CD4-positive, alpha-beta T cell (primary cell): ENCODE measurements around the gene PIK3R2. TPM values are rescaled to one million over a fixed set of nuclear protein-coding genes. Genes with fewer than 3 reads are reported as not detected.
A peak's percentile ranks its signal among the peaks of the same experiment; 100 is the strongest.

ENCODE experiments used
- ATAC-seq: fragments of 200-7000 bp; cut with Tn5 transposase; one replicate; pipeline ENCODE4 v1.10.0; 2022; ENCODE audit warnings: mild to moderate bottlenecking; ENCODE audit not compliant: poor library complexity
- CTCF ChIA-PET: fragments of 350-600 bp; sonication (Branson Sonifier 250); formaldehyde crosslinking; loops from one replicate; lab custom pipeline; 2021; ENCODE audit warnings: antibody characterized with exemption, inconsistent platforms; lab: Charles Lee
- POLR2A ChIA-PET: fragments of 350-600 bp; sonication (Branson Sonifier 250); formaldehyde crosslinking; loops from one replicate; lab custom pipeline; 2021; ENCODE audit warnings: antibody characterized with exemption, inconsistent platforms; lab: Charles Lee
- DNase-seq, 14 experiments: peaks; one replicate each; pipeline ENCODE4 v3.0.0-alpha.2; 2013 to 2020; ENCODE audit warnings: mixed read lengths in 2 of 14
- H3K27ac ChIP-seq, 2 donors: one replicate each; pipeline versions ENCODE4 v1.5.1 to v1.7.0; 2013; ENCODE audit warnings: low read length in 2 of 2, low read depth in 1 of 2, mild to moderate bottlenecking in 1 of 2
- H3K27me3 ChIP-seq, 2 experiments: 1 replicate in 1 of 2; 2 replicates in 1 of 2; pipeline versions ENCODE4 v1.6.1 to v1.7.0; 2013; ENCODE audit warnings: low read length in 2 of 2, control low read depth in 1 of 2, mild to moderate bottlenecking in 1 of 2, moderate library complexity in 1 of 2; ENCODE audit not compliant: insufficient read depth in 2 of 2, control insufficient read depth in 1 of 2
- H3K36me3 ChIP-seq: one replicate; pipeline ENCODE4 v1.6.1; 2013; ENCODE audit warnings: low read length, control low read depth; ENCODE audit not compliant: insufficient read depth
- H3K4me1 ChIP-seq: one replicate; pipeline ENCODE4 v1.6.1; 2013; ENCODE audit warnings: low read length, control low read depth; ENCODE audit not compliant: insufficient read depth
- H3K4me3 ChIP-seq: one replicate; pipeline ENCODE4 v1.5.1; 2013; ENCODE audit warnings: mild to moderate bottlenecking, low read length, moderate library complexity
- H3K9me3 ChIP-seq, 2 experiments: 1 replicate in 1 of 2; 2 replicates in 1 of 2; pipeline versions ENCODE4 v1.6.1 to v1.7.0; 2013; ENCODE audit warnings: low read length in 2 of 2, mild to moderate bottlenecking in 2 of 2, control low read depth in 1 of 2, moderate library complexity in 1 of 2; ENCODE audit not compliant: control insufficient read depth in 1 of 2, insufficient read depth in 1 of 2
- H3K27ac Mint-ChIP-seq: one replicate; pipeline ENCODE4 v1.8.0; 2020; ENCODE audit warnings: mixed read lengths
- H3K27me3 Mint-ChIP-seq: one replicate; pipeline ENCODE4 v1.8.0; 2021; ENCODE audit warnings: mixed read lengths
- H3K36me3 Mint-ChIP-seq: one replicate; pipeline ENCODE4 v1.8.0; 2021; ENCODE audit warnings: low read depth, mixed read lengths
- H3K4me1 Mint-ChIP-seq: one replicate; pipeline ENCODE4 v1.8.0; 2021; ENCODE audit warnings: low read depth, mixed read lengths
- H3K4me3 Mint-ChIP-seq: one replicate; pipeline ENCODE4 v1.8.0; 2020; ENCODE audit warnings: mild to moderate bottlenecking, mixed read lengths
- H3K9me3 Mint-ChIP-seq: one replicate; pipeline ENCODE4 v1.8.0; 2020; ENCODE audit warnings: mixed read lengths
- CTCF ChIP-seq: fragments of 200-600 bp; IDR thresholded peaks from one replicate; pipeline ENCODE4 v1.8.0; 2022; ENCODE audit warnings: antibody characterized with exemption, mild to moderate bottlenecking
- intact Hi-C, 2 experiments: fragments of 100-400 bp; cut with DNase I in 1 of 2; cut with micrococcal nuclease in 1 of 2; formaldehyde crosslinking; loops; one replicate each; pipeline versions ENCODE4 v1.15.1 to v1.9.0; 2023 to 2025; cut with DNase I, micrococcal nuclease
- total RNA-seq, 174 experiments: library from RNA in 2 of 174; stranded (reverse) in 2 of 174; gene quantifications; one replicate each; pipeline ENCODE4 v1.2.3 and lab custom pipeline; 2021 to 2026

The PIK3R2 gene
- total RNA-seq, 2 experiments from 2014 or later: 4.6 to 5.6 TPM

- ChIA-PET CTCF (no interaction called here), POLR2A (no interaction called here)
- no peaks in the 10 kb centered on the region for H3K9me3 Mint-ChIP-seq
- Histone ChIP-seq H3K4me1 (peaks cover 28% of the 10 kb centered on the region), H3K27ac (no peak overlapping the region), H3K9me3 (no peaks in the 10 kb centered on the region), H3K4me3 (no peak overlapping the region), H3K36me3 (peaks cover 36% of the 10 kb centered on the region), H3K27me3 (no peaks in the 10 kb centered on the region)
- no peaks in the 10 kb centered on the region for H3K27me3 Mint-ChIP-seq
- intact Hi-C loops: no loop called here
- ATAC-seq (no peak), DNase-seq (peak in 1 of 14 experiments; percentile 16)
- peaks cover 52% of the 10 kb centered on the region for H3K36me3 Mint-ChIP-seq
- peak overlapping the region; percentile 45 for H3K4me3 Mint-ChIP-seq
- TF ChIP-seq CTCF: no peak
- no peak overlapping the region for H3K27ac Mint-ChIP-seq
- peaks cover 33% of the 10 kb centered on the region for H3K4me1 Mint-ChIP-seq
Observed at GRCh38 chr19:18197941-18198340, 45.0 kb downstream of the PIK3R2 start.

DNA sequence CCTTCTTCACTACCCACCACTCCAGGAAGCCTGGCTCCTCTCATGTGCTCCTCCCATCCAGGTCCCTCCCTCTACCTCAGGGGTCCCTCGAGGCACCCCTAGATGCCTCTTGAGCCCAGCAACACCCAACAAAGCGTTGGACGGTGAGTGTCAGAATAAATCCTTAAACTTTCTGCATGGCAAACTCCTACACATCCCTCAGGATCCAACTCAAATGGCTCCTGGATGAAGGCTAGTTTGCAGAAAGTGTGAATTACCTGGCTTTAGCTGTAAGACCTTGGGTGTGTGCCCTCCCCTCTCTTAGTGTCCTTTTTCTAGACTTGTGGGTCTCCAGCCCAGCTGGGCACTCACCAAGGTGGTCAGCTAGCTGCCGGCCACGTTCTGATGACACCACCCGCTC, 45.4 kb downstream of the PIK3R2 start:
- ATAC-seq: no peak
- Histone ChIP-seq H3K4me1 (peaks cover 29% of the 10 kb centered on the region), H3K27me3 (no peaks in the 10 kb centered on the region), H3K4me3 (no peak overlapping the region), H3K9me3 (no peaks in the 10 kb centered on the region), H3K36me3 (peaks cover 36% of the 10 kb centered on the region), H3K27ac (no peak overlapping the region)
- H3K4me1 Mint-ChIP-seq: peaks cover 34% of the 10 kb centered on the region
- DNase-seq: no peak
- no peak for TF ChIP-seq CTCF
- intact Hi-C loops: no loop called here
- peak overlapping the region; percentile 45 for H3K4me3 Mint-ChIP-seq
- peaks cover 54% of the 10 kb centered on the region for H3K36me3 Mint-ChIP-seq
- H3K9me3 Mint-ChIP-seq: no peaks in the 10 kb centered on the region
- ChIA-PET CTCF (no interaction called here), POLR2A (no interaction called here)
- no peak overlapping the region for H3K27ac Mint-ChIP-seq
- no peaks in the 10 kb centered on the region for H3K27me3 Mint-ChIP-seq

DNA sequence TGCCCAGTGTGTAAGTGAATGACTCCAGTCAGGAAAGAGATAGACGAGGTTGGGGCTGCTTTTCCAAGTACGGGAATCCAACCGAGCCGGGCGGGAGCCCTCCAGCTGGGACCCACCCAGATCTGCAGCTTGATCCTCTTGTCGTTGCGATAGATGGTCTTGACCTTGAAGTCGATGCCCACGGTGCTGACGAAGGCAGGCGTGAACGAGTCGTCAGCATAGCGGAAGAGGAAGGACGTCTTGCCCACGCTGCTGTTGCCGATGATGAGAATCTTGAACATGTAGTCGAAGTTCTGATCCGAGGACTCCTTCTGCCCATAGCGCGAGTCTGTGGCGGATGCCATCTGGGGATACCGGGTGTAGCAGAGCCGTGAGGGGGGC, 49.4 kb downstream of the PIK3R2 start:
- Histone ChIP-seq H3K4me3 (no peak overlapping the region), H3K36me3 (peaks cover 20% of the 10 kb centered on the region), H3K27ac (no peak overlapping the region), H3K27me3 (no peaks in the 10 kb centered on the region), H3K4me1 (peaks cover 29% of the 10 kb centered on the region), H3K9me3 (no peaks in the 10 kb centered on the region)
- ChIA-PET POLR2A (interaction anchor here (0.9 kb wide), 1 partner anchor 79 kb away, joined by 3 read pairs; the partner anchor contains the start of gene JUND), CTCF (interaction anchor here (1.0 to 3.8 kb wide), 2 partner anchors 10 to 28 kb away, joined by 4 to 21 read pairs; partner anchors contain the start of gene MPV17L2)
- TF ChIP-seq CTCF: no peak
- Mint-ChIP-seq H3K27ac (peak overlapping the region; percentile 49), H3K9me3 (no peaks in the 10 kb centered on the region), H3K4me1 (peaks cover 22% of the 10 kb centered on the region), H3K36me3 (peaks cover 51% of the 10 kb centered on the region), H3K4me3 (peak overlapping the region; percentile 96), H3K27me3 (no peaks in the 10 kb centered on the region)
- DNase-seq: no peak
- no peak for ATAC-seq
- intact Hi-C loops: loop anchor here in 1 of 2 experiments (2.0 to 5.0 kb wide), 3 partner anchors 50 to 630 kb away; partner anchors contain the start of gene UPF1
